Suprapubic skin (tissue), 3 donors: ENCODE measurements around the gene CBS.
"Not testable (repeated sequence)": the region's sequence is repeated elsewhere in the genome, so short reads cannot be mapped to it uniquely, and the experiment has no call there.

Source experiments
- CTCF ChIP-seq, 2 donors: fragments of 200-600 bp in 1 of 2; fragments of 450-650 bp in 1 of 2; sonication (generic) in 1 of 2; IDR thresholded peaks; one replicate each; pipeline ENCODE4 v1.5.1; 2016 to 2019; ENCODE audit warnings: antibody characterized with exemption in 2 of 2, mild to moderate bottlenecking in 1 of 2, moderate library complexity in 1 of 2
- POLR2A ChIP-seq, 2 donors: fragments of 450-650 bp; IDR thresholded peaks; one replicate each; pipeline ENCODE4 v1.6.1; 2017; ENCODE audit warnings: antibody characterized with exemption in 2 of 2, mild to moderate bottlenecking in 2 of 2, moderate library complexity in 2 of 2

DNA sequence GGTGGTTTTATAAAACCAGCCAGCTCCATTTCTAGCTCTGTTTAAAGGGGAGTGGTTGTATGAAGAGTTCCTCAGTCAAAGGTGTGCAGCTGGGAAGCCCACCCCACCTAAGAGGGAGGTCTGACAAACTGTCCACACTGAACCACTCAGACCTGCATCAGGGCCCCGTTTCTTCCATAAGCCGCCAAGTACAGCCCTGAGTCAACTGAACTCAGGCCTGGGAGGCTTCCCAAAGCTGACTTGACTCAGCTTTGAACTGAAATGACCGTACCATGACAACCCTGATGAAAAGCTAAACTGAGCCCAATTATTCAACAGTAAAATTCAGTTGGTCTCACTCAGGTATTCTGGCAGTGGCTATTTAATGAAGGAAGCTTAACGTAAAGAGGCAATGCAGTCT is 26.6 kb upstream of the CBS start:
- TF ChIP-seq POLR2A, CTCF (IDR thresholded peaks at IDR 0.05): not testable (repeated sequence)
